Dermis lymphatic vessel endothelial cell (primary cell): Measurements from ENCODE around the gene PYDC1. TPM values are rescaled to one million over a fixed set of nuclear protein-coding genes. Genes with fewer than 3 reads are reported as not detected.

Experiments used
- total RNA-seq: library from RNA; depleted of rRNA; stranded (reverse); fragments of >200 nt; gene quantifications from 2 replicates; pipeline ENCODE4 v1.2.1, GENCODE V29; 2014

PYDC1 gene
- not detected in 2 replicates for total RNA-seq

DNA sequence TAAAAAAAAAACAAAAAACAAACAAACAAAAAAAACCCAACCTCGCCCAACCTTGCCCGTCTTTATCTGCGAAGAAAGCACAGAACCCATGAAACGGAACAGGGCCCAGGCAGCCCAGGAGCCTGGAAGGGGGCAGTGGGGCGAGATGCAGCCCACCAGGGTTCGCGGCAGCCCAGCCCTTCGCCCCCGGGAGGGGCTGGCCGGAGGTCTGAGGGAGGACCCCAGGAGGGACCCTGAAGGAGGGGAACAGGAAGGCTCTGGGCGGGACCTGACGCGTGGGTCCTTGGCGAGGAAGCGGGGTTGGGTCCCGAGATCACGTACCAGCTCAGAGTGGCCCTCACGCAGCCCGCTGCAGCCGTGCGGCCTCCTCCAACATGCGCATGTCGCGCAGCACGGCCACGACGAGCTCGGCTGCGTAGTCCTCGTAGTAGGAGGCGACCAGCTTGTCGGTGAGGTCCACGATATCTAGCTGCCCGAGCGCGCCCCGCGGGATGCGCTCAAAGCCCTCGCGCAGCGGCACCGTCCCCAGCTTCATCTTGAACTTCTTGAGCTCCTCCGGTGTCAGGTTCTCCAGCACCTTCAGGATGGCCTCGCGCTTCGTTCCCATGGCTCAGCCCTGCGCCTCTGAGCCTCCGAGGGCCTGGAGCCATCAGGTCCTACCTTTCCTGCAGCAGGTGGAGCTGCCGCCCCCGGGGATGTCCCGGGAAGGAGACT, at the start of gene PYDC1:
PYDC1 (minus strand) TSS at position 714 of the 714 bp plus-strand sequence; CDS start at position 607, 107 bp downstream.

DNA sequence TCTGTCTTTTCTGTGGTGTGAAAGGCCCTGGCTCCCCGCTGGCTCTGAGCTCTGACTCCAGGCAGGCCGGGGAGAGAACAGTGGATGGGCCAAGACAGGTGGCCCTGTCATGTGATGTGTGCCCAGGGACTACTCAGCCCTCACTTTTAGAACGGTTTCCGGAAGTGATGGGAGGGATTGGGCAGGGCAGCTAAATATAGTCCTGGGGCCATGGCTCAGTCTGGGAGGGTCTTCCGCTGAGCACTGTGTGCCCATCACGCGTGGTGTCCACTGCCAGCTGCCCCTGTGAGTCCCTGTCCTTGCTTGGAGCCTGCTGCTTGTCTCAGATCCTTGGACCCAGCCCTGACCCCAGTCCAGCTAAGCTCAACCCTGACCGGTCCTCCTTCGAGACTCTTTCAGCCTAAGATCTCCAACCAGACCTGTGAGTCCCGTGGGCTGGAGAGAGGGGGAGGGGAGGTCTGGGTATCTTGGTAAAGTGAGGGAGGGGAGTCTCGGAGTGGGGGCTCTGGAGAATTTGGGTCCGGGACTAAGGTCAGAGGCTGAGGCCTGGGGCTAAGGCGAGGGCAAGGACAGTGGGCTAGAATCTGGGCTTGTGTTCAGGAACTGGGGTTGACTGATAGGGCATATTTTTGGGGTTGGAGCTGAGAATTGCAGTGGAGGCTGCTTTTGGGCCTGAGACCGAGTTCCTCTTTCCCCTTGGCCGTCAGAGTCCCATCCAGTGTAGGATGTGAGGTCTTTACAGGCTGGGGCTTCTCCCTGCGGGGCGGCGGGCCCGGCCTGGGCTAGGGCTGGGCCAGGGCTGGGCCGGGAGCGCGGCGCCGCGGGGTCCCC, 2.8 kb downstream of the PYDC1 start, which contains the start of gene TRIM72:
TRIM72 (plus strand) TSS at position 243 of the 831 bp plus-strand sequence. CDS start 620 bp downstream, outside the sequence.

DNA sequence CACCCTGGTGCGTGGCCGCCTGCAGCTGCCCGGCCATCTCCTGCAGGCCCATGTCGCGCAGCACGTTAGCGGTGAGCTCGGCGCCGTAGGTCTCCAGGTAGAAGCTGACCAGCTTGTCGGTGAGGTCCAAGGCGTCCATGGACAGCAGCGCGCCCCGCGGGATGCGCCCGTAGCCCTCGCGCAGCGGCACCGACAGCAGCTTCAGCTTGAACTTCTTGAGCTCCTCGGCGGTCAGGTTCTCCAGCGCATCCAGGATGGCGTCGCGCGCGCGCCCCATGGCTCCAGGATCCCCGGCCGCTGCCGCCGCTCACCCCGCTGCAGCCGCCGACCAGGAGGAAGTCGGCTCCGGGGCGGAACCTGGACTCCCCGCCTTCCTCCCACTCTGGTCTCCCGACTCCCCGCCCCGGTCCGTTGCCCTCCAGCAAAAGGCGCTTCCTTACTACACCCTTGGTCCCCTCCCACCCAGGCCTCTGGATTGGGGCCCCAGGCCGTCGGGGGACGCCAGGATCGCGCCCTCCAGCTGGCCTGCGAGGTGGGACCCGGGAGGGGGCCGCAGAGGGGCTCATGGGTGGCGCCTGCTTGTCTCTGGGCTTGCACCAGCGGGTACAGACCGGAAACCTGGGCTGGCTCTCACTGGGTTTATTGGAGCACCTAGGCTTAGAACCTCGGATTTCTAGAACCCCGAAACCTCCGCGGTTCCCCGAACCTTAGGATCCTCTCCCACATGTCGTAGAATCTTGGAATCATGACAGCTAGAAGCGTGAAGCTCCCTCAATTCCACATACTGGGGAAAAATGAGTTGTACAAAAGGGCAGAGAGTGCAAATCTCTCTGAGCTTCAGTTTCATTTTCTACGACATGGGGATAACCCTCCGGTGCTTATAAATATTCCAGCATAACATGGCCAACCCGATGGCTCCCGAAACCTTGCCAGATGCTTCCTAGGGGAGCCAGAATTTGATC, 14.2 kb downstream of the PYDC1 start, which contains the start of gene PYCARD:
PYCARD (minus strand) TSS at position 347 of the 962 bp plus-strand sequence; CDS start at position 277, 70 bp downstream.

DNA sequence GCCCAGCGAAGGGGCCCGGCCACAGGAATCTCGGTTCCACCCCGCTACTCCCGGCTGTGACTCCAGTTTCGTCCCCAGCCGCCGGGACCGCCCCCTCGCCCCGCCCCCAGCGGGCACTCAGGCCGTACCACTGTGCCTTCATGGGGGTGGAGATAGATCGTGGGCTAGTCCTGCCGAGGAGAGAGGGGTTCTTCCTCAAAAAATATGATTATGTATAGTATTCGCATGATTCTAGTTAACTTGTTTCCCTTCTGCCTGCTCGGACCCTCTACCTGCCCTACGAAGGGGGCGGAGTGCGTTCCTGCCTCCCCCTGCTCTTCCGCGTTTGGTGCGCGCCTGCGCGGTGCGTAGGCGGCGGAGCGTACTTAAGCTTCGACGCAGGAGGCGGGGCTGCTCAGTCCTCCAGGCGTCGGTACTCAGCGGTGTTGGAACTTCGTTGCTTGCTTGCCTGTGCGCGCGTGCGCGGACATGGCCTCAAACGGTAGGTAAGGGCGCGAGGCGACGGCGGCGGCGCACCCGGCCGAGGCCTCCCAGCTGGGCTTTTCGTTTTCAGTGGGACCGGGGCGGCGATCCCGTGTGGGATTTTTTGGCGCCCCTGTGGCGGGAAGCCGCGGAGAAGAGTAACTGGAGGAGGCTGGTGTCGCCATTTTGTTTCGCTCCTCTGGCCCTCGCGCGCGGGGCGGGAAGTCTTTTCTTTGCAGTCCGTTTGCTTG, 37.0 kb downstream of the PYDC1 start, which contains the start of gene FUS:
FUS (plus strand) TSS at position 393 of the 713 bp plus-strand sequence; CDS start at position 469, 76 bp downstream.

Other genes with a start within 250 kb of the PYDC1 start
- gene HSD3B7, start 231.9 kb downstream of the PYDC1 start, total RNA-seq: 20.3 and 28.2 TPM in 2 replicates
- gene STX1B, start 206.5 kb downstream of the PYDC1 start, total RNA-seq: 0.34 and 0.76 TPM in 2 replicates
- gene STX4, start 183.6 kb downstream of the PYDC1 start, total RNA-seq: 19.9 and 22.8 TPM in 2 replicates
- gene ZNF668, start 142.9 kb downstream of the PYDC1 start, total RNA-seq: 4.9 and 5.2 TPM in 2 replicates
- gene ZNF646, start 142.7 kb downstream of the PYDC1 start, total RNA-seq: 11.3 and 11.7 TPM in 2 replicates
- 0.33 and 0.43 TPM in 2 replicates for gene PRSS53, start 128.2 kb downstream of the PYDC1 start, total RNA-seq
- 55.5 and 61.9 TPM in 2 replicates for gene VKORC1, start 122.3 kb downstream of the PYDC1 start, total RNA-seq
- 9.2 and 9.5 TPM in 2 replicates for gene BCKDK, start 108.7 kb downstream of the PYDC1 start, total RNA-seq
- gene KAT8, start 99.5 kb downstream of the PYDC1 start, total RNA-seq: 42.3 and 42.9 TPM in 2 replicates
- not detected in 2 replicates for gene PRSS8, start 81.4 kb downstream of the PYDC1 start, total RNA-seq
- gene PRSS36, start 67.1 kb downstream of the PYDC1 start, total RNA-seq: 0.26 and 0.87 TPM in 2 replicates
- gene FUS, start 37.0 kb downstream of the PYDC1 start, total RNA-seq: 32.1 and 33.1 TPM in 2 replicates
- 66.0 and 80.8 TPM in 2 replicates for gene PYCARD, start 14.4 kb downstream of the PYDC1 start, total RNA-seq
- not detected in 2 replicates for gene TRIM72, start 3.0 kb downstream of the PYDC1 start, total RNA-seq
- not detected in 2 replicates for gene ITGAM, start 42.8 kb upstream of the PYDC1 start, total RNA-seq
- gene ITGAX, start 138.0 kb upstream of the PYDC1 start, total RNA-seq: 0.34 TPM in 1 of 2 replicates, not detected in the other
- gene ITGAD, start 176.2 kb upstream of the PYDC1 start, total RNA-seq: not detected in 2 replicates
- gene COX6A2, start 211.2 kb upstream of the PYDC1 start, total RNA-seq: not detected in 2 replicates
- gene ZNF843, start 225.7 kb upstream of the PYDC1 start, total RNA-seq: under 0.01 and 0.26 TPM in 2 replicates
- gene ARMC5, start 242.4 kb upstream of the PYDC1 start, total RNA-seq: 11.4 and 14.2 TPM in 2 replicates